Measurements from ENCODE around the gene ZNF516.

ZNF516 gene

DNA sequence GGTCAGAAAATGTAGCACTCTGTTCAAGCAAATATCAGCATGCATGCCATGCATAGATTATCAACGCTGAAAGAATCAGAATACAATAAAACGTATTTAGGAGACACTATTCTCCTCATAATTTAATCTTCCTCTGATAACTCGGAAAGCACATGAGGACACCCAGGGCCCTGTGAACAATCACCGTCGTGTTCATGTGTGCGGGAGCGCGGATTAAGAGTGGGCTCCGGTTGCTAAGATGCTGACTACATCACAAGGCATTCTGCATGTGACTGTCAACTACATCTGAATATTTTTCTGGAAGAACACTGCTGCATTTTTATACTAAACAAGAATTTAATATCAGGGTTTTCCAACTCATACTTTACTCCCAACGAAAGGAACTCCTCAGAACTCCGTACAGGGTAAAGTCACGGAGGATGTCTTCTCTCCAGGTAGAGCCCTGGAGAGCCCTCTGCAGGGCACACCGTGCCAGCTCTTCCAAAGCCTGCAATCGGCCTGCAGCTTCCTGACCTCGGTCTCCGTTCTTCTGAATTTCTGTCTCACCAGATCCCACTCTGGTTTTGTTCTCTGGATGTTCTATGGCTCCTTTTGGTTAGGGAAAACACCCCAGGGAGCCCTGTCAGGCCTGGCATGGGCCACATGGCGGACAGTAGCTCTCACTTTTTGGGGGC lies 59.6 kb downstream of the ZNF516 start:
- DNase-seq, result no peak

GRCh38 chr18:76434452-76434851 lies 60.6 kb downstream of the ZNF516 start:
- DNase-seq, result no peak

DNA sequence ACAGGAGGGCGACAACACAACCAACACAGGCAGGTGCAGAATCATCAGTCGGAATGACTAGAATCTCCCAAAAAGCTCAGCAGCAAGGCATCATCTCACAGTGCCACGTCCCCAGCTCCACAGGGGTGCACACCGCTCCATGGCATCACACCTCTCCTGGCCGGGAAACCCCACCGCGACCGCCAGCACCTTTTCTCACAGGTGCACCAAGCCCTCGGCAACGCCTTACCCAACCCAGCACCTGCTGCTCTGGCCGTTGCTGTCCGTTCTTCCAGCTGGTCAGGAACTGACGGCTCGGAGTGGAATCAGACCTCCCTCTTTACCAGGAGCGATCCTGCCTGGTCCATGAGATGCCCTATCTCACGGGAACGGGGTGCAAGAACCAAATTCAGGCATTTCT lies 61.3 kb downstream of the ZNF516 start:
- no peak for DNase-seq

- DNase-seq, result no peak
These were observed 61.9 kb downstream of the ZNF516 start for GRCh38 chr18:76432970-76433767.

DNA sequence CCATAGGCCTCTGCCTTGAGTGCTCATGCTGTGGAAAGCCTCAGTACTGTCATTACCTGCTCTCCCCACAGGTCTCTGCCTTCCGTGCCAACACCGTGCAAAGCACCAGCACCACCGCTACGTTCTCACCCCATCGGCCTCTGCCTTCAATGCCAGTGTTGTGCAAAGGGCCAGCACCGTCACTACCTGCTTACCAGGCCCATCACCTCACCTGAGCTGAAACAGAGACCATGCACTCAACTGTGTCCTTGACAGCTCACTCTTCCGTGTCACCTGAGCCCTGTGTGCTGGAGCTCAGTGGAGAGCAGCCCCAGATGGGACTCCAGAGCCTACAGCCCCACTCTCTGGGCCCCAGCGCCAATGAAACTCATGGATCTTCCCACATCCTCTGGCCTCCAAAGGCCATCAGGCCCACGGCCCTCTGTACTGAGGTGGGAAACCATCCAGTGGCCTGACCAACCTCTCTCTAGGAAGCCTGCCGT lies 62.7 kb downstream of the ZNF516 start:
- no peak for DNase-seq

- DNase-seq, result no peak
These were observed 63.4 kb downstream of the ZNF516 start for GRCh38 chr18:76431437-76432273.

DNA sequence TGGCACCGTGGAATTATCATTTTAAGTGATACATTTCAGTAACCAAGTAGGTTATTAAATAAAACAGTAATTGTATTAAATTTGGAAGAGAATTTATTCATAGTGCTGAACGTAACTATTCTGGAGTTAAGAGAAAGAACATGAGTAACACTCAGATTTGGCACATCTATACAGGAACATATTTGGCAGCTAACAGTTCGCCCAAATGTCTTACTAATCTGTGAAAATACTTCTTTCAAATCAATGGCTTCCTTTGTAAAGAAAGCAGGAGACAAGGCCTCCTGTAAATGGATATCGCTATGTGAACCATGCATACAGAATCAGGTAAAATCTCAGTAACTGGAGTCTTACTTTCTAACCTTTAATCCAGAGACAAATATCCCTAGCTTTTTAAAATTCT lies 64.4 kb downstream of the ZNF516 start:
- DNase-seq, result no peak

- DNase-seq, result no peak
These were observed 65.5 kb downstream of the ZNF516 start for GRCh38 chr18:76429262-76430126.

DNA sequence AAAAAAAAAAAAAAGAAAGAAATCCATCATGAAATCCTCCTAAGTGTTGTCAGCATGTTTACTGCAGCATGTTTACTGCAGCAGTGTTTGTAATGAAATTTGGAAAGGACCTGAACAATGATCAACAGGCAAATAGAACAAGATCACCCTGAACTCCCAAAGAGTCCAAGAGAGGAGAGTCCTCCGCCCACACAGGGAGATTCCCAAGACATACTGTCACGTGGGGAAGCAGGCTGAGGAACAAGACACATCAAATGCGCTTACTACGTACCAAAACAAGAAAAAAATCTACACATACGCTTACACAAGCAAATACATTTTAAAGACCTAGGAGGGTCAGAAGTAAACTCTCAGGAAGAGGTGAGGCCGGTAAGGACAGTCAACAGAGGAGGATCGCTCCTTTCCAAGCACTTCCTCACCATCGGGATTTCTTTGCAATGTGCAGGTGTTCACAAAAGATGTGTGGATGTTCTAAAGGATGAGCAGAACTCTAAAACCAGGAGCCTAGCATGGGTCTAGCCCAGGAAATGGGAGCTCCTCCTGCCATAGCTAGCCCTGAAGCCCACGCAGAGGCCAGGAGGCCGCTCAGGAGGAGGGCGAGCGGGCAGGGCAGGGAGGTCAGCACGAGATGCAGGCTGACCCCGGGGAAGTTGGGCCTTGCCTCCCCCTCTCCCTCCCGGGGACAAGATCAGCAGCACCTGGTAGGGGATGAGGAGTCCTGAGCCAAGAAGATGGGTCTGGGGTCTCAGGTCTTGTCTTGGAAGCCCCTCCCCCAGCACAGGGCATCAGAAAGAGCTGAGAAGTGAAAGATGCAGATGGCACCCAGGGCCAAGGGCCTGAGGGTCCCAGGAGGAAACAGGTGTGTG lies 66.4 kb downstream of the ZNF516 start:
- DNase-seq, result no peak

DNA sequence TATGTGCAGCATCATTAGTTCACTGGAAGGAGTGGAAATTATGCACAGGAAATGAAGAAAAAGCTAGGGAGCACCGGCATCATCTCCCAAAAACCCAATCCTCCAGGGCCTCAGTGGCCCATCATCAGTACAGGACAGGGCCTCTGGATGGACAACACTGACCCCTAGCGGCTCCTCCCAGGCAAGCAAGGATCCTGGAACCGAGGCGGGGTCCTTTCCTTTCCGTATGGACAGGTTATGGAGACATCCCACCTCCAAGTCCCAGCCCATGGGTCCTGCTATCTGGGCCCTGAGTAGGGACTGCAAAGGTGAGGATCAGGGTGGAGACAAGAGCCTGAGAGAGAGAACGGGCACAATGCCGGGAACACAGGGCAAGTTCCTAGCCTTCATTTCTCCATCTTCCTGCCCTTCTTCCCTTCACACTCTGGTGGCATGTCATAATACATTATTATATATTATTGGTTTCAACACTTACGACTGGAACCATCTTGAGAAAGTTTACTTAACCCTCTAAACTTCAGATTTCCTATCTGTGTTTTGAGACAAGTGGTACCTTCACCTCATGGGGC lies 68.2 kb downstream of the ZNF516 start:
- DNase-seq, result no peak

- no peak for DNase-seq
These were observed 69.6 kb downstream of the ZNF516 start for GRCh38 chr18:76425146-76426131.

GRCh38 chr18:76422838-76423237 lies 72.2 kb downstream of the ZNF516 start:
- no peak for DNase-seq

DNA sequence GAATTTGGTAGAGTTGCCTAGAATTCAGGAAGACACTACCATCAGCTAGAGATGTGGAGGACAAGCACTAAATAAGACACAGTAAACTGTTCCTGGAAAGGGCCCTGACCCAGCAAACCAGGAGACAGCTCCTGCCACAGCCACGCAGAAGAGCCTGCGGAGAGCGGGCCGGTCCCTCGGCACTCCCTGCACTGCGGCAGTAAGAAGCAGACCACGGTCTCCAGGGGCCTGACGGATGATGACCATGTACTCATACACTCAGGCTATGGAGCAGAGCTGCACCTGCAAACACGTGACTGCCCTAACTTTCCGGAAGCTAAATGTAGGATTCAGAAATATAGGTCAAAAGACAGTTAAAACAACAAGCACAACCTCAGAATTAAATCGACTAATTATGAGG lies 72.9 kb downstream of the ZNF516 start:
- no peak for DNase-seq

DNA sequence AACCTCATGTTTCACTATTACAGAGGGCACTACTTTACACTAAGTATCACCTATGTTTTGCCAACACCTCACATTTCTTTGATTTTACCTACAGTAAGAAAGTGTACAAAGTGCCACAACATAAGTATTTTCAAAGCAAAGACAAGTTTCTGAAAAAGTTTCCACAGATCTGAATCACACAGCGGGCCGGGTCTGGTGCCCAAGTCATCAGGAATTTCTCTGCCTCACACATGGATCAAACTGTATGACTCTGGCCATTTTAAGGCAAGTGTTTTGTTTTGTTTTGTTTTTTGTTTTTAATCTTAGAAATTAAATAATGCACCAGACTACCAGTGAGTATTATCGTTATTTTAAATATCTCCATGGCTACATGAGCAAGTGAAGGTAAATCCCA lies 73.4 kb downstream of the ZNF516 start:
- DNase-seq, result no peak

- no peak for DNase-seq
These were observed 74.0 kb downstream of the ZNF516 start for GRCh38 chr18:76420898-76421684.

DNA sequence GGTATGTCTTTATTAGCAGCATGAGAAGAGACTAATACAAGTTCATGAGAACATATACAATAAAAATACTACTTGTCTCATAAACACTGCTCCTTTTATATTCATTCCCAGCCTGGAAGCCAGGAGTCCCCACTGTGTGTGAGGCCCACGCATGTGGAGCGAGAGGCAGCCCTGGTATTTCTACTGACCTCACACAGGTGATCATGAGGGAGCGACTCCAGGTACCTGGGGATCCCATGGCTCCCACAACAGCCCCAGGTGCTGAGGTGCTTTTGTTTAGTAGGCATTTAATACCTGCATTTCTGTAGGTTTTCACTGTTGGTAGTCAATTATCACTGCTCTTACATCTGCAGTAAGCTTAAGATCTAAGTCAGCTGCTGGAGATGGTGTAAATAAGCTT lies 75.2 kb downstream of the ZNF516 start:
- DNase-seq, result no peak

- DNase-seq, result no peak
These were observed 78.1 kb downstream of the ZNF516 start for GRCh38 chr18:76416911-76417310.

DNA sequence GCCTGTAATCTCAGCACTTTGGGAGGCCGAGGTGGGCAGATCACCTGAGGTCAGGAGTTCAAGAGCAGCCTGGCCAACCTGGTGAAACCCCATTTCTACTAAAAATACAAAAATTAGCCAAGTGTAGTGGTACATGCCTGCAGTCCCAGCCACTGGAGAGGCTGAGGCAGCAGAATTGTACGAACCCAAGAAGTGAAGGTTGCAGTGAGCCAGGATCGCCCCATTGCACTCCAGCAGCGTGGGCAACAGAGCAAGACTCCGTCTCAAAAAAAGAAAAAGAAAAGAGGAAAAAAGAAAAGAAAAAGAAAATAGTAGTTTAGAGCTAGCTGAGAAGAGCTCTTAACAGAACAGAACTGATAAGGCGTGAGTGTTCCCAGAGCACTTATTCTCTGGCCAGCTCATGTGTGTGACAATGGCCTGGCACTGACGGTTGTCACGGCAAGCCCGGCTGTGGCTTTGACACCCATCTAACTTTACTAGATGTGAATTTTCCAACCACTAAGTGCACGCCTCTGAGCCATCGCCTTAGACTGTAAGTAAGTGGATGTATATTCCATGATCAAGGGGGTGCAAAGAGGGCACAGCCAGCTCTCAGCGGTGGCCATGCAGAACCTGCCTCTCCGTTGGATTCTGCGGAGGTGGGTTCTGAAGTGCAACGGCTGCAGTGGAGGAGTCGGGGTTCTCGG lies 80.0 kb downstream of the ZNF516 start:
- no peak for DNase-seq

Data from activated CD4-positive, alpha-beta T cell treated with anti-CD3 and anti-CD28 coated beads for 1 hour (primary cell).